Cardiac muscle cell (in vitro differentiated cells and primary cell): ENCODE measurements around the gene PPFIA2. TPM values are rescaled to one million over a fixed set of nuclear protein-coding genes. Genes with fewer than 3 reads are reported as not detected.

Source experiments
- DNase-seq, 2 donors: peaks; one replicate each; pipeline versions ENCODE4 v3.0.0 to v3.0.0-alpha.2; 2010 to 2017; ENCODE audit warnings: low read depth in 1 of 2, low spot score in 1 of 2
- H3K27ac ChIP-seq: fragments of 200-600 bp; sonication (generic); 2 replicates; pipeline ENCODE4 v1.5.1; 2016
- H3K27me3 ChIP-seq: fragments of 200-600 bp; sonication (generic); 2 replicates; pipeline ENCODE4 v1.6.0; 2016; ENCODE audit warnings: control low read depth
- H3K36me3 ChIP-seq: fragments of 200-600 bp; sonication (generic); 2 replicates; pipeline ENCODE4 v1.5.1; 2016; ENCODE audit warnings: control low read depth
- H3K4me1 ChIP-seq: fragments of 200-600 bp; sonication (generic); 2 replicates; pipeline ENCODE4 v1.8.1; 2017; ENCODE audit warnings: low read depth, mild to moderate bottlenecking, mixed run types
- H3K4me3 ChIP-seq: fragments of 200-600 bp; sonication (generic); 2 replicates; pipeline ENCODE4 v1.5.1; 2016; ENCODE audit warnings: mild to moderate bottlenecking
- H3K9me3 ChIP-seq: fragments of 200-600 bp; sonication (generic); 2 replicates; pipeline ENCODE4 v1.5.1; 2017; ENCODE audit warnings: low read depth, mild to moderate bottlenecking, control low read depth
- polyA plus RNA-seq: library from polyadenylated mRNA; unstranded; fragments of >200 nt; fragmentation: Nextera tagmentation; extraction: Ambion mirVana; gene quantifications from 2 replicates; pipeline ENCODE4 v1.2.1, GENCODE V29; 2016
- total RNA-seq: library from RNA; depleted of rRNA; stranded (reverse); fragments of >200 nt; gene quantifications from 2 replicates; pipeline ENCODE4 v1.2.3, GENCODE V29; 2016
- TF ChIP-seq, protein P1 (sequence below): IDR thresholded peaks from 2 replicates; pipeline ENCODE4 v1.5.1; 2012; ENCODE audit warnings: low read depth, mild to moderate bottlenecking, low read length

PPFIA2 gene
- total and polyA plus RNA-seq, 2 experiments from 2014 or later = 17.1 to 53.5 TPM

- TF ChIP-seq, protein P1, sequence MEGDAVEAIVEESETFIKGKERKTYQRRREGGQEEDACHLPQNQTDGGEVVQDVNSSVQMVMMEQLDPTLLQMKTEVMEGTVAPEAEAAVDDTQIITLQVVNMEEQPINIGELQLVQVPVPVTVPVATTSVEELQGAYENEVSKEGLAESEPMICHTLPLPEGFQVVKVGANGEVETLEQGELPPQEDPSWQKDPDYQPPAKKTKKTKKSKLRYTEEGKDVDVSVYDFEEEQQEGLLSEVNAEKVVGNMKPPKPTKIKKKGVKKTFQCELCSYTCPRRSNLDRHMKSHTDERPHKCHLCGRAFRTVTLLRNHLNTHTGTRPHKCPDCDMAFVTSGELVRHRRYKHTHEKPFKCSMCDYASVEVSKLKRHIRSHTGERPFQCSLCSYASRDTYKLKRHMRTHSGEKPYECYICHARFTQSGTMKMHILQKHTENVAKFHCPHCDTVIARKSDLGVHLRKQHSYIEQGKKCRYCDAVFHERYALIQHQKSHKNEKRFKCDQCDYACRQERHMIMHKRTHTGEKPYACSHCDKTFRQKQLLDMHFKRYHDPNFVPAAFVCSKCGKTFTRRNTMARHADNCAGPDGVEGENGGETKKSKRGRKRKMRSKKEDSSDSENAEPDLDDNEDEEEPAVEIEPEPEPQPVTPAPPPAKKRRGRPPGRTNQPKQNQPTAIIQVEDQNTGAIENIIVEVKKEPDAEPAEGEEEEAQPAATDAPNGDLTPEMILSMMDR = no peak
- H3K9me3 ChIP-seq = no peaks in the 10 kb centered on the region
- no peaks in the 10 kb centered on the region for H3K36me3 ChIP-seq
- H3K4me3 ChIP-seq = no peak overlapping the region
- H3K27me3 ChIP-seq = no peaks in the 10 kb centered on the region
- no peak for DNase-seq
- H3K27ac ChIP-seq = no peak overlapping the region
- no peaks in the 10 kb centered on the region for H3K4me1 ChIP-seq
These were observed 238.8 kb downstream of the PPFIA2 start for GRCh38 chr12:81520064-81520945.

DNA sequence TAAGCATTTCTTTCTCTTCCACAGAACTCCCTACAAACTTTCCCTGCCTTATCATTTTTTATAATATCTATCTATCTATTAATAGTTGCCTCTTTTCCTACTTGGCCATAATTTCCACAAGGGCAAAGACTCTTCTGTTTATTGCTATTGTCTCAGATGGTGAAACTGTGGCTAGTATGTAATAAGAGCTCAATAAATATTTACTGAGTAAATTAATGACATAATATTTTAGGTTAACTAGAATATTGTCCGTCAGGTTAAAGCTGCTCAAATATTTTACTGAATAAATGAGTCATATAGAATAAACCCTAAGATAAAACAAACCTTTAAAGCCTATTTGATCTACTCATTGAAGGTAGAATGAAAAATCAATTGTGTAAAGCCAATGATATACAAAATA is 240.5 kb downstream of the PPFIA2 start:
- DNase-seq = no peak
- TF ChIP-seq, protein P1 = no peak
- no peak overlapping the region for H3K4me3 ChIP-seq

DNA sequence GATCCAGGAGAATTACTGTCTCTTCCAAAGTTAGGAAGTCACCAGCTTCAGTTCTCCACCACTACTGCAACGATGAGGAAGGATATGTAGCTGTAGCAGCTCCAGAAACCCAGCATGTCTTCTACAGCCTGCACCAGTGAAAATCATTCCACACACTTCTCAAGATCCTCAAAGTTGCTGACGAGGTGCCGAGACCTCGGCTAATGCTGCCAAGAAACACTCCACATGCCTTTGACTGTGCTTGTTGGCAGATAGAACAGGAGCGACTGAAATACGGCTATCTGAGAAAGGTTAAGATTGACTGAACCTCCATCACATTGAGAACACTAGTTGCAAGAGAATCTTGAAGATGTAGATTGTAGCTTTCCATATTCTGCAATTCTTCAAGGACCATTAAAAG is 241.9 kb downstream of the PPFIA2 start:
- Histone ChIP-seq H3K9me3 (no peaks in the 10 kb centered on the region), H3K4me3 (no peak overlapping the region), H3K27ac (peak overlapping the region; percentile 6), H3K27me3 (no peaks in the 10 kb centered on the region), H3K4me1 (peaks cover 4% of the 10 kb centered on the region), H3K36me3 (no peaks in the 10 kb centered on the region)
- TF ChIP-seq, protein P1 = no peak
- no peak for DNase-seq

More for the DNA sequence above, 240.5 kb downstream of the PPFIA2 start:
- H3K27me3 ChIP-seq = no peaks in the 10 kb centered on the region
- H3K36me3 ChIP-seq = no peaks in the 10 kb centered on the region
- no peaks in the 10 kb centered on the region for H3K9me3 ChIP-seq
- no peaks in the 10 kb centered on the region for H3K4me1 ChIP-seq
- no peak overlapping the region for H3K27ac ChIP-seq

DNA sequence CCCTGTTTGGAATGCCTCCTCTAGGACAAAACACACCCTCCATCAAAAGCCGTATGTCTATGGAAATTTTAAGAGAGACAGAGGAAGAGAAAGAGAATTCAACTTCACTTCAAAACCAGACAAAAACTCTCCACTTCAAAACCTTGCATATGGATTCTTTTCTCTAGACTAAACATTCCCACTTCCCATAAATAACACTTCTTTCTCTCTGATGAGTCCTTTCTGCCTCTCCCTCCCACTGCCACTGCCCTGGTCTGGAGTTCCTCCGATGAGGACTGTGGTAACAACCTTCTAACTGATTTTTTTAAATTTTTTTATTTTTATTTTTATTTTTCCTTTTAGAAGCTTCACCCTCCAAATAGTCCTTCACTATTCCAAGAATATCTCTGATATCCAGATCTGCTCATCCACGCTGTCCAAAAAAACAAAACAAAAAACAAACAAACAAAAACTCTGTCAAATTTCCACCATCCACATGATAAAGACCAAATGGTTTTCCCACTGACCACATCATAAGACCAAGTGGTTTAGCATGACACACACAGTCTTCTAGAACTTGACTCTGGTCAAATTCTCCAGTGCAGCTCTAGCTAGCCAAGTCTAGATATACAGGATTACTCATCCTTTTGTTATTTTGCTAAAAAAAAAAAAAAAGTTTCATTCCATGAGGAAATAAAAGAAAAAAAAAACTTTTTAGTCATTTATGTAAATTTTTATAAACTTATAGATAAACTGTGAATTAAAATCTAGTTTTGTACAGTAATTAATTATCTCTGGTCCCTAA is 256.0 kb downstream of the PPFIA2 start:
- Histone ChIP-seq H3K4me3 (no peak overlapping the region), H3K36me3 (no peaks in the 10 kb centered on the region), H3K9me3 (no peaks in the 10 kb centered on the region), H3K27ac (peak overlapping the region; percentile 88), H3K4me1 (peaks cover 58% of the 10 kb centered on the region), H3K27me3 (no peaks in the 10 kb centered on the region)
- DNase-seq = peak in 1 of 2 donors; percentile 90
- TF ChIP-seq, protein P1 = no peak

DNA sequence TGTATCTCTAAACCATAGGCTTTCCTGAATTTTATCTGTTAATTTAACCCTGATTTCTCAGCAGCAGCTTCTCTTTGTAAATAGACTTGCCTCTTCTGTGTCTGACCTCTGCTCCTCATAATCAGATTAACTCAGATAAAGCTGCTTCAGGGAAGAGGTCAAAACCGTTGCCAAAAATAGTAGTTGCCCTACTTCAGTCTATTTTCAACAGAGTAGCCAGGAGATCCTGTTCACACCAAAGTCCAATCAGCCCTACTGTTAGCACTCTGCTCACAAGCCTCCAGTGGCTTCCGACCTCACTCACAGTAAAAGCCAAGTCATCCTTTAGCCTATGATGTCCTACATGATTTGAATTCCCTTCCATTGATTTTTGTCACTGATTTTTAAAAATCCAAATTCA is 258.4 kb downstream of the PPFIA2 start:
- H3K4me3 ChIP-seq = no peak overlapping the region
- no peaks in the 10 kb centered on the region for H3K9me3 ChIP-seq
- H3K4me1 ChIP-seq = peaks cover 55% of the 10 kb centered on the region
- no peaks in the 10 kb centered on the region for H3K36me3 ChIP-seq
- peak in 1 of 2 donors; percentile 57 for DNase-seq
- TF ChIP-seq, protein P1 = no peak
- H3K27ac ChIP-seq = peak overlapping the region; percentile 88
- H3K27me3 ChIP-seq = no peaks in the 10 kb centered on the region
